HCT116 (cell line): Measurements from ENCODE around the gene DOCK7. TPM values are rescaled to one million over a fixed set of nuclear protein-coding genes. Genes with fewer than 3 reads are reported as not detected.

Experiments
- ATAC-seq: fragments of 200-7000 bp; cut with Tn5 transposase; 2 replicates; pipeline ENCODE4 v1.9.1; 2020; ENCODE audit warnings: mild to moderate bottlenecking, moderate library complexity
- BruUV-seq: library from RNA; stranded (reverse); fragments of 400-500 nt; replicated peaks from 2 replicates; lab custom pipeline; 2021; lab: Mats Ljungman, UMichigan
- CTCF ChIA-PET: fragments of 300-600 bp; sonication (Branson Sonifier 250); formaldehyde crosslinking; loops from one replicate; lab custom pipeline; 2021; ENCODE audit warnings: antibody characterized with exemption; lab: Charles Lee
- POLR2A ChIA-PET: fragments of 300-600, 350-600 bp; sonication (Branson Sonifier 250); formaldehyde crosslinking; loops from one replicate; lab custom pipeline; 2021; ENCODE audit warnings: antibody characterized with exemption; lab: Charles Lee
- RAD21 ChIA-PET, 2 experiments: fragments of 300-600 bp; sonication (Branson Sonifier 250); formaldehyde crosslinking; loops; one replicate each; lab custom pipeline; 2023; ENCODE audit warnings: low total read pairs in 2 of 2; ENCODE audit not compliant: uncharacterized antibody in 2 of 2, unreplicated experiment in 2 of 2, low non-redundant PET in 1 of 2; lab: Charles Lee
- DNase-seq: peaks from one replicate; pipeline ENCODE4 v3.0.0-alpha.2; 2010; ENCODE audit warnings: low read depth, low spot score
- H2AFZ ChIP-seq: fragments of 200-600 bp; shearing (Covaris generic), sonication (generic); 2 replicates; pipeline ENCODE4 v1.6.1; 2017; ENCODE audit warnings: low read depth, mixed run types, mixed read lengths, antibody characterized with exemption, low read length; ENCODE audit not compliant: poor library complexity, severe bottlenecking
- H3K27ac ChIP-seq: 2 replicates; pipeline ENCODE4 v1.5.1; 2012; ENCODE audit warnings: low read depth, low read length
- H3K27me3 ChIP-seq: fragments of 200-600 bp; sonication (generic); 2 replicates; pipeline ENCODE4 v1.6.1; 2016; ENCODE audit warnings: mixed run types, low read length, mixed read lengths; ENCODE audit not compliant: insufficient read depth
- H3K36me3 ChIP-seq, 2 experiments: fragments of 200-500 bp in 1 of 2; fragments of 200-600 bp in 1 of 2; sonication (Bioruptor generic) in 1 of 2; sonication (generic) in 1 of 2; 2 replicates each; pipeline versions ENCODE4 v1.5.1 to v1.6.1; 2014 to 2016; ENCODE audit warnings: low read length in 2 of 2, inconsistent platforms in 1 of 2, mixed read lengths in 1 of 2, mixed run types in 1 of 2; ENCODE audit not compliant: insufficient read depth in 2 of 2, control insufficient read depth in 1 of 2
- H3K4me1 ChIP-seq, 2 experiments: fragments of 200-600 bp in 1 of 2; sonication (generic) in 1 of 2; 2 replicates each; pipeline versions ENCODE4 v1.5.1 to v1.6.1; 2012 to 2017; ENCODE audit warnings: low read length in 2 of 2, inconsistent platforms in 1 of 2, mild to moderate bottlenecking in 1 of 2, mixed read lengths in 1 of 2, mixed run types in 1 of 2, moderate library complexity in 1 of 2; ENCODE audit not compliant: insufficient read depth in 2 of 2, control insufficient read depth in 1 of 2
- H3K4me2 ChIP-seq: fragments of 200-600 bp; sonication (generic); 2 replicates; pipeline ENCODE4 v1.6.1; 2017; ENCODE audit warnings: mixed run types, low read length, mixed read lengths
- H3K4me3 ChIP-seq, 2 experiments: fragments of 200-600 bp in 1 of 2; sonication (generic) in 1 of 2; replicated peaks in 1 of 2; 2 replicates each; pipeline ENCODE4 v1.5.1; 2011 to 2016; ENCODE audit warnings: low read length in 2 of 2, control low read depth in 1 of 2, low read depth in 1 of 2, mild to moderate bottlenecking in 1 of 2, mixed read lengths in 1 of 2, mixed run types in 1 of 2
- H3K79me2 ChIP-seq: fragments of 200-600 bp; sonication (generic); 2 replicates; pipeline ENCODE4 v1.6.1; 2017; ENCODE audit warnings: mild to moderate bottlenecking, mixed run types, low read length, moderate library complexity, mixed read lengths; ENCODE audit not compliant: insufficient read depth
- H3K9ac ChIP-seq: fragments of 200-600 bp; sonication (generic); 2 replicates; pipeline ENCODE4 v1.6.1; 2016; ENCODE audit warnings: low read length, mixed read lengths
- H3K9me2 ChIP-seq: fragments of 200-600 bp; sonication (generic), shearing (Covaris generic); 2 replicates; pipeline ENCODE4 v1.6.1; 2017; ENCODE audit warnings: mixed run types, mild to moderate bottlenecking, moderate library complexity; ENCODE audit not compliant: insufficient read depth
- H3K9me3 ChIP-seq, 2 experiments: fragments of 200-500 bp in 1 of 2; fragments of 200-600 bp in 1 of 2; sonication (Bioruptor generic) in 1 of 2; sonication (generic) in 1 of 2; 2 replicates each; pipeline ENCODE4 v1.6.1; 2014 to 2017; ENCODE audit warnings: low read length in 2 of 2, mixed read lengths in 2 of 2, inconsistent platforms in 1 of 2, low read depth in 1 of 2, mild to moderate bottlenecking in 1 of 2, mixed run types in 1 of 2, moderate library complexity in 1 of 2; ENCODE audit not compliant: control insufficient read depth in 1 of 2, insufficient read depth in 1 of 2
- H4K20me1 ChIP-seq: fragments of 200-600 bp; sonication (generic), shearing (Covaris generic); 2 replicates; pipeline ENCODE4 v1.6.1; 2017; ENCODE audit warnings: mixed run types, mild to moderate bottlenecking, moderate library complexity; ENCODE audit not compliant: insufficient read depth
- CEBPB ChIP-seq: IDR thresholded peaks from 2 replicates; pipeline ENCODE4 v1.6.1; 2012; ENCODE audit warnings: low read depth
- ELF1 ChIP-seq: IDR thresholded peaks from 2 replicates; pipeline ENCODE4 v1.6.1; 2012; ENCODE audit warnings: low read depth, borderline replicate concordance
- EZH2 ChIP-seq: fragments of 200-600 bp; sonication (generic); IDR thresholded peaks from 2 replicates; pipeline ENCODE4 v1.6.1; 2017; ENCODE audit warnings: antibody characterized with exemption, mixed run types
- FOSL1 ChIP-seq: IDR thresholded peaks from 2 replicates; pipeline ENCODE4 v1.6.1; 2012; ENCODE audit warnings: low read depth
- JUND ChIP-seq: IDR thresholded peaks from 2 replicates; pipeline ENCODE4 v1.6.1; 2012
- POLR2A ChIP-seq: IDR thresholded peaks from 2 replicates; pipeline ENCODE4 v1.7.0; 2011; ENCODE audit warnings: borderline replicate concordance; ENCODE audit not compliant: insufficient read depth, insufficient read length; ENCODE audit errors: extremely low read depth
- POLR2AphosphoS5 ChIP-seq: IDR thresholded peaks from 2 replicates; pipeline ENCODE4 v1.6.1; 2011; ENCODE audit warnings: mild to moderate bottlenecking, low read depth, low read length, moderate library complexity
- RAD21 ChIP-seq: IDR thresholded peaks from 2 replicates; pipeline ENCODE4 v1.6.1; 2012; ENCODE audit warnings: low read depth, mild to moderate bottlenecking
- SIN3A ChIP-seq: IDR thresholded peaks from 2 replicates; pipeline ENCODE4 v1.6.1; 2012; ENCODE audit warnings: low read depth
- SP1 ChIP-seq: IDR thresholded peaks from 2 replicates; pipeline ENCODE4 v1.6.1; 2012; ENCODE audit warnings: low read depth
- SRF ChIP-seq: IDR thresholded peaks from 2 replicates; pipeline ENCODE4 v1.6.1; 2012; ENCODE audit warnings: low read depth
- TCF7L2 ChIP-seq: IDR thresholded peaks from 2 replicates; pipeline ENCODE4 v1.7.0; 2011; ENCODE audit warnings: borderline replicate concordance, inconsistent platforms; ENCODE audit not compliant: insufficient read depth, insufficient read length; ENCODE audit errors: extremely low read depth
- YY1 ChIP-seq: IDR thresholded peaks from 2 replicates; pipeline ENCODE4 v1.6.1; 2011; ENCODE audit warnings: low read length, low read depth, moderate library complexity, mild to moderate bottlenecking; ENCODE audit not compliant: insufficient replicate concordance; ENCODE audit errors: extremely low read depth
- ZFX ChIP-seq: fragments of 450-650 bp; IDR thresholded peaks from 2 replicates; pipeline ENCODE4 v1.6.1; 2017
- ZNF274 ChIP-seq: fragments of 200-500 bp; sonication (Bioruptor generic); IDR thresholded peaks from 2 replicates; pipeline ENCODE4 v1.6.1; 2014; ENCODE audit warnings: mild to moderate bottlenecking, low read depth, low read length, inconsistent platforms
- intact Hi-C: fragments of 100-400 bp; cut with micrococcal nuclease; formaldehyde crosslinking; loops from 2 replicates; pipeline ENCODE4 v1.10.0; 2022
- total RNA-seq: library from RNA; stranded (reverse); gene quantifications from one replicate; pipeline ENCODE4 v1.2.1, GENCODE V29; 2021; ENCODE audit not compliant: unreplicated experiment
- TF ChIP-seq, protein P1 (sequence below): IDR thresholded peaks from 2 replicates; pipeline ENCODE4 v1.6.1; 2012
- TF ChIP-seq, protein P2 (sequence below): IDR thresholded peaks from 2 replicates; pipeline ENCODE4 v1.6.1; 2012
- TF ChIP-seq, protein P3 (sequence below): IDR thresholded peaks from 2 replicates; pipeline ENCODE4 v1.6.1; 2012; ENCODE audit warnings: low read depth
- TF ChIP-seq, protein P4 (sequence below): IDR thresholded peaks from 2 replicates; pipeline ENCODE4 v1.6.1; 2011; ENCODE audit warnings: mild to moderate bottlenecking, low read length, moderate library complexity; ENCODE audit not compliant: insufficient replicate concordance; ENCODE audit errors: extremely low read depth

The DOCK7 gene
- total RNA-seq, 1 experiment from 2014 or later: 49.0 TPM

DNA sequence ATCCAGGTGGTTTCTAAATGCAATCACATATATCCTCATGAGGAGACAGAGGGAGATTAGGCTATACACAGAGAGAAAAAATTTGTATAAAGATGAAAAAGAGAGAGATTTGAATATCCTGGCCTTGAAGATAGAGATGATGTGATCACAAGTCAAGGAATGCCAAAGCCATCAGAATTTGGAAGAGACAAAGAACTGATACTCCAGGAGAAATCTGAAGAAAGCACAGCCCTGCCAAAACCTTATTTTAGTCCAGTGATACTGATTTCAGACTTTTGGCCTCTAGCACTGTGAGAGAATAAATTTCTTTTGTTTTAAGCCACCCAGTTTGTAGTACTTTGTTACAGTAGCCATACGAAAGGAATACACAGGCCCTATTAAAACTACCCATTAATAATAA is 33.4 kb downstream of the DOCK7 start:
- no peaks in the 10 kb centered on the region for H3K36me3 ChIP-seq
- no peaks in the 10 kb centered on the region for H3K9me2 ChIP-seq
- H4K20me1 ChIP-seq: no peaks in the 10 kb centered on the region
- H2AFZ ChIP-seq: no peak overlapping the region
- H3K4me3 ChIP-seq: no peak overlapping the region
- H3K4me1 ChIP-seq: no peaks in the 10 kb centered on the region
- RAD21 ChIA-PET: no interaction called here
- H3K4me2 ChIP-seq: no peak overlapping the region
- no peak overlapping the region for H3K27ac ChIP-seq
- no peak overlapping the region for H3K9ac ChIP-seq
- CTCF ChIA-PET: no interaction called here
- no peaks in the 10 kb centered on the region for H3K27me3 ChIP-seq
- no TSS peak for BruUV-seq
- POLR2A ChIA-PET: no interaction called here
- intact Hi-C loops: no loop called here
- H3K79me2 ChIP-seq: peaks cover 18% of the 10 kb centered on the region
- no peak for ATAC-seq
- no peak for DNase-seq
- H3K9me3 ChIP-seq: no peaks in the 10 kb centered on the region
- no peak for TF ChIP-seq YY1
- TF ChIP-seq ZFX: no peak
- TF ChIP-seq RAD21: no peak
- TF ChIP-seq TCF7L2: no peak
- no peak for TF ChIP-seq POLR2AphosphoS5
- TF ChIP-seq, protein P1, sequence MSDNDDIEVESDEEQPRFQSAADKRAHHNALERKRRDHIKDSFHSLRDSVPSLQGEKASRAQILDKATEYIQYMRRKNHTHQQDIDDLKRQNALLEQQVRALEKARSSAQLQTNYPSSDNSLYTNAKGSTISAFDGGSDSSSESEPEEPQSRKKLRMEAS: no peak
- no peak for TF ChIP-seq SP1
- no peak for TF ChIP-seq ZNF274
- TF ChIP-seq, protein P2, sequence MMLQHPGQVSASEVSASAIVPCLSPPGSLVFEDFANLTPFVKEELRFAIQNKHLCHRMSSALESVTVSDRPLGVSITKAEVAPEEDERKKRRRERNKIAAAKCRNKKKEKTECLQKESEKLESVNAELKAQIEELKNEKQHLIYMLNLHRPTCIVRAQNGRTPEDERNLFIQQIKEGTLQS: no peak
- TF ChIP-seq JUND: no peak
- TF ChIP-seq SRF: no peak
- no peak for TF ChIP-seq FOSL1
- no peak for TF ChIP-seq SIN3A
- no peak for TF ChIP-seq EZH2
- no peak for TF ChIP-seq POLR2A
- TF ChIP-seq, protein P3, sequence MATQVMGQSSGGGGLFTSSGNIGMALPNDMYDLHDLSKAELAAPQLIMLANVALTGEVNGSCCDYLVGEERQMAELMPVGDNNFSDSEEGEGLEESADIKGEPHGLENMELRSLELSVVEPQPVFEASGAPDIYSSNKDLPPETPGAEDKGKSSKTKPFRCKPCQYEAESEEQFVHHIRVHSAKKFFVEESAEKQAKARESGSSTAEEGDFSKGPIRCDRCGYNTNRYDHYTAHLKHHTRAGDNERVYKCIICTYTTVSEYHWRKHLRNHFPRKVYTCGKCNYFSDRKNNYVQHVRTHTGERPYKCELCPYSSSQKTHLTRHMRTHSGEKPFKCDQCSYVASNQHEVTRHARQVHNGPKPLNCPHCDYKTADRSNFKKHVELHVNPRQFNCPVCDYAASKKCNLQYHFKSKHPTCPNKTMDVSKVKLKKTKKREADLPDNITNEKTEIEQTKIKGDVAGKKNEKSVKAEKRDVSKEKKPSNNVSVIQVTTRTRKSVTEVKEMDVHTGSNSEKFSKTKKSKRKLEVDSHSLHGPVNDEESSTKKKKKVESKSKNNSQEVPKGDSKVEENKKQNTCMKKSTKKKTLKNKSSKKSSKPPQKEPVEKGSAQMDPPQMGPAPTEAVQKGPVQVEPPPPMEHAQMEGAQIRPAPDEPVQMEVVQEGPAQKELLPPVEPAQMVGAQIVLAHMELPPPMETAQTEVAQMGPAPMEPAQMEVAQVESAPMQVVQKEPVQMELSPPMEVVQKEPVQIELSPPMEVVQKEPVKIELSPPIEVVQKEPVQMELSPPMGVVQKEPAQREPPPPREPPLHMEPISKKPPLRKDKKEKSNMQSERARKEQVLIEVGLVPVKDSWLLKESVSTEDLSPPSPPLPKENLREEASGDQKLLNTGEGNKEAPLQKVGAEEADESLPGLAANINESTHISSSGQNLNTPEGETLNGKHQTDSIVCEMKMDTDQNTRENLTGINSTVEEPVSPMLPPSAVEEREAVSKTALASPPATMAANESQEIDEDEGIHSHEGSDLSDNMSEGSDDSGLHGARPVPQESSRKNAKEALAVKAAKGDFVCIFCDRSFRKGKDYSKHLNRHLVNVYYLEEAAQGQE: no peak
- TF ChIP-seq CEBPB: no peak
- TF ChIP-seq, protein P4, sequence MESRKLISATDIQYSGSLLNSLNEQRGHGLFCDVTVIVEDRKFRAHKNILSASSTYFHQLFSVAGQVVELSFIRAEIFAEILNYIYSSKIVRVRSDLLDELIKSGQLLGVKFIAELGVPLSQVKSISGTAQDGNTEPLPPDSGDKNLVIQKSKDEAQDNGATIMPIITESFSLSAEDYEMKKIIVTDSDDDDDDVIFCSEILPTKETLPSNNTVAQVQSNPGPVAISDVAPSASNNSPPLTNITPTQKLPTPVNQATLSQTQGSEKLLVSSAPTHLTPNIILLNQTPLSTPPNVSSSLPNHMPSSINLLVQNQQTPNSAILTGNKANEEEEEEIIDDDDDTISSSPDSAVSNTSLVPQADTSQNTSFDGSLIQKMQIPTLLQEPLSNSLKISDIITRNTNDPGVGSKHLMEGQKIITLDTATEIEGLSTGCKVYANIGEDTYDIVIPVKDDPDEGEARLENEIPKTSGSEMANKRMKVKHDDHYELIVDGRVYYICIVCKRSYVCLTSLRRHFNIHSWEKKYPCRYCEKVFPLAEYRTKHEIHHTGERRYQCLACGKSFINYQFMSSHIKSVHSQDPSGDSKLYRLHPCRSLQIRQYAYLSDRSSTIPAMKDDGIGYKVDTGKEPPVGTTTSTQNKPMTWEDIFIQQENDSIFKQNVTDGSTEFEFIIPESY: no peak
- TF ChIP-seq ELF1: no peak
